ENCODE data around the gene FBLN2. TPM values are rescaled to one million over a fixed set of nuclear protein-coding genes. Genes with fewer than 3 reads are reported as not detected.

Gene FBLN2
- total RNA-seq, 1 experiment from 2014 or later, result 0.11 TPM

GRCh38 chr3:13547591-13548371, 1.1 kb upstream of the FBLN2 start:
- no peaks in the 10 kb centered on the region for H3K4me1 ChIP-seq (ENCODE audit: insufficient read depth, low read length)
- intact Hi-C loops (cut with micrococcal nuclease), result no loop called here
- H3F3A ChIP-seq (ENCODE audit: low read length, unreplicated experiment), result no peaks in the 10 kb centered on the region
- no peak for ATAC-seq
- BruUV-seq (replicated peaks), result no TSS peak
- no peak overlapping the region for H2AFZ ChIP-seq (ENCODE audit: low read length)
- no peak overlapping the region for H3K4me3 ChIP-seq (ENCODE audit: low read length)
- no peaks in the 10 kb centered on the region for H3K36me3 ChIP-seq (ENCODE audit: low read depth, low read length)
- no peak for DNase-seq
- H3K27ac ChIP-seq (ENCODE audit: low read length), result no peak overlapping the region
- TF ChIP-seq EZH2 (IDR thresholded peaks at IDR 0.05; ENCODE audit: low read length, unreplicated experiment) (no peak), EZH2phosphoT487 (IDR thresholded peaks at IDR 0.05; ENCODE audit: borderline replicate concordance, low read length) (no peak), CTCF (conservative IDR thresholded peaks at IDR 0.05; ENCODE audit: low read depth, low read length) (no peak)
- POLR2A ChIA-PET (ENCODE audit: unreplicated experiment), result no interaction called here
- H4K20me1 ChIP-seq (ENCODE audit: low read length), result no peaks in the 10 kb centered on the region
- H3K27me3 ChIP-seq (ENCODE audit: low read length), result no peaks in the 10 kb centered on the region
- H3K9me2 ChIP-seq (replicated peaks; ENCODE audit: low read length), result no peaks in the 10 kb centered on the region
- CTCF ChIA-PET, result no interaction called here
- no peak overlapping the region for H3K4me2 ChIP-seq (ENCODE audit: low read length)
- H3K9ac ChIP-seq (ENCODE audit: low read length), result no peak overlapping the region
- no peaks in the 10 kb centered on the region for H3K9me3 ChIP-seq (ENCODE audit: low read length)
- H3K79me2 ChIP-seq (ENCODE audit: low read length), result no peaks in the 10 kb centered on the region

DNA sequence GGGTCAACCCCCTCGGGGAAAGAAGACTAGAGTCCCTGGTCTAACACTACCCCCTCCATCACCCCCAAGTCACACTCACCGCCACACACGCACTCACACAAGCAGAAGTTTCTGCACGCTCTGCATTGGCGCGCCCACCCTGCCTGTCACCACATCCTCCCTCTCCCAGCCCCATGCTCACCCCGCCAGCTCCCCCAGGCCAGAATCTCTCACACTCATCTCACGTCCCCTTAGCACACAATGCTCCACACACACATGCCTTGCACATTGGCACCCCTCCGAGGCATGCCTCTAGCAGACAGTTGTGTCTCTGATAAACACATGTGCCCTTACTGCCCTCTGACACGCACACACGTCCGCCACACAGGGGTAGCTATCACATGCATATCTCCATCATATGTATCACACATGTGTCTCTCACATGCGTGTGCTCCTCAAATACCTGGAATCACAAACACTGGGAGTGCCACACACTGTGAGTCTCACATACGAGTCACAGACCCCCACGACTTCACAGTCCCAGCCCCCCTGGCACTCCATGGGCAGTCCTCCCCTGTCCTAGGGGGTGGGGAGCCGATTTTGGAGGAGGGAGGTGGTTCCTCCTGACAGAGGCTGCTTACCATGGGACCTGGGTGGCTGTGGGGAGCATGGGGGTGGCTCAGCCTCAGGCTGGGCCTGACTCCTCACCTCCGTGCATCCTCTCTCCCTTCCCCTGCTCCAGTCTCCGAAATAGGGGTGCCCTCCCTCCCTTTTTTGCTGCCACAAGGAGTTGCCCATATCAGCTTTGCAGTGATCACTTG, 898 bp downstream of the FBLN2 start:
- H3K9me3 ChIP-seq (ENCODE audit: low read length), result no peaks in the 10 kb centered on the region
- no peak for DNase-seq
- H3F3A ChIP-seq (ENCODE audit: low read length, unreplicated experiment), result no peaks in the 10 kb centered on the region
- H3K4me2 ChIP-seq (ENCODE audit: low read length), result no peak overlapping the region
- CTCF ChIA-PET, result no interaction called here
- H3K27me3 ChIP-seq (ENCODE audit: low read length), result no peaks in the 10 kb centered on the region
- intact Hi-C loops (cut with micrococcal nuclease), result no loop called here
- BruUV-seq (replicated peaks), result no TSS peak
- H3K9me2 ChIP-seq (replicated peaks; ENCODE audit: low read length), result no peaks in the 10 kb centered on the region
- no peak overlapping the region for H2AFZ ChIP-seq (ENCODE audit: low read length)
- H3K27ac ChIP-seq (ENCODE audit: low read length), result no peak overlapping the region
- TF ChIP-seq EZH2phosphoT487 (IDR thresholded peaks at IDR 0.05; ENCODE audit: borderline replicate concordance, low read length), result no peak
- no peak for TF ChIP-seq CTCF (conservative IDR thresholded peaks at IDR 0.05; ENCODE audit: low read depth, low read length)
- TF ChIP-seq EZH2 (IDR thresholded peaks at IDR 0.05; ENCODE audit: low read length, unreplicated experiment), result no peak
- no peak overlapping the region for H3K4me3 ChIP-seq (ENCODE audit: low read length)
- POLR2A ChIA-PET (ENCODE audit: unreplicated experiment), result interaction anchor here (0.6 kb wide), 1 partner anchor 28 kb away, joined by 3 read pairs; no protein-coding TSS in a partner anchor
- H3K36me3 ChIP-seq (ENCODE audit: low read depth, low read length), result no peaks in the 10 kb centered on the region
- H3K4me1 ChIP-seq (ENCODE audit: insufficient read depth, low read length), result no peaks in the 10 kb centered on the region
- no peak for ATAC-seq
- H3K79me2 ChIP-seq (ENCODE audit: low read length), result no peaks in the 10 kb centered on the region
- H4K20me1 ChIP-seq (ENCODE audit: low read length), result no peaks in the 10 kb centered on the region
- no peak overlapping the region for H3K9ac ChIP-seq (ENCODE audit: low read length)

- no peaks in the 10 kb centered on the region for H4K20me1 ChIP-seq (ENCODE audit: low read length)
- H3K9ac ChIP-seq (ENCODE audit: low read length), result no peak overlapping the region
- TF ChIP-seq CTCF (conservative IDR thresholded peaks at IDR 0.05; ENCODE audit: low read depth, low read length), result no peak
- no peak for TF ChIP-seq EZH2phosphoT487 (IDR thresholded peaks at IDR 0.05; ENCODE audit: borderline replicate concordance, low read length)
- no peak for TF ChIP-seq EZH2 (IDR thresholded peaks at IDR 0.05; ENCODE audit: low read length, unreplicated experiment)
- H3K4me2 ChIP-seq (ENCODE audit: low read length), result no peak overlapping the region
- DNase-seq (no peak), ATAC-seq (no peak)
- no peaks in the 10 kb centered on the region for H3K27me3 ChIP-seq (ENCODE audit: low read length)
- CTCF ChIA-PET, result no interaction called here
- H2AFZ ChIP-seq (ENCODE audit: low read length), result no peak overlapping the region
- no peaks in the 10 kb centered on the region for H3K79me2 ChIP-seq (ENCODE audit: low read length)
- H3K9me2 ChIP-seq (replicated peaks; ENCODE audit: low read length), result no peaks in the 10 kb centered on the region
- H3K27ac ChIP-seq (ENCODE audit: low read length), result no peak overlapping the region
- H3K36me3 ChIP-seq (ENCODE audit: low read depth, low read length), result no peaks in the 10 kb centered on the region
- H3K4me3 ChIP-seq (ENCODE audit: low read length), result no peak overlapping the region
- intact Hi-C loops (cut with micrococcal nuclease), result no loop called here
- H3K9me3 ChIP-seq (ENCODE audit: low read length), result no peaks in the 10 kb centered on the region
- no peaks in the 10 kb centered on the region for H3K4me1 ChIP-seq (ENCODE audit: insufficient read depth, low read length)
- no peaks in the 10 kb centered on the region for H3F3A ChIP-seq (ENCODE audit: low read length, unreplicated experiment)
- POLR2A ChIA-PET (ENCODE audit: unreplicated experiment), result interaction anchor here (0.6 kb wide), 1 partner anchor 27 kb away, joined by 3 read pairs; no protein-coding TSS in a partner anchor
- no TSS peak for BruUV-seq (replicated peaks)
Measured at GRCh38 chr3:13550423-13550690, 1.4 kb downstream of the FBLN2 start.

All from PC-3 (cell line).